A172 (cell line): ENCODE data around the gene RASGRF1. TPM values are rescaled to one million over a fixed set of nuclear protein-coding genes. Genes with fewer than 3 reads are reported as not detected.
"Not testable (repeated sequence)": the region's sequence is repeated elsewhere in the genome, so short reads cannot be mapped to it uniquely, and the experiment has no call there.

Experiments
- DNase-seq: peaks from one replicate; pipeline ENCODE4 v3.0.0-alpha.2; 2015; ENCODE audit warnings: low spot score
- total RNA-seq: library from RNA; depleted of rRNA; stranded (reverse); fragments of >200 nt; shearing (Covaris generic); gene quantifications from 2 replicates; pipeline ENCODE4 v1.2.3, GENCODE V29; 2014; rRNA removed

The RASGRF1 gene
- 1.2 and 2.1 TPM in 2 replicates for total RNA-seq

- DNase-seq, result no peak
These were observed at the start of gene RASGRF1 for GRCh38 chr15:79090487-79091203. Gene RASGRF1 (minus strand): TSS chr15:79090780. CDS start chr15:79090498, 282 bp downstream.

- DNase-seq, result no peak
These were observed 46.0 kb upstream of the RASGRF1 start for GRCh38 chr15:79136434-79137046.

- no peak for DNase-seq
These were observed 42.7 kb upstream of the RASGRF1 start for GRCh38 chr15:79133309-79133708.

GRCh38 chr15:79132770-79133169 is 42.2 kb upstream of the RASGRF1 start:
- no peak for DNase-seq

GRCh38 chr15:79132361-79132760 is 41.8 kb upstream of the RASGRF1 start:
- DNase-seq, result no peak

- DNase-seq, result no peak
These were observed 40.1 kb upstream of the RASGRF1 start for GRCh38 chr15:79130535-79131130.

GRCh38 chr15:79129235-79129634 is 38.7 kb upstream of the RASGRF1 start:
- DNase-seq, result no peak

- DNase-seq, result no peak
These were observed 38.0 kb upstream of the RASGRF1 start for GRCh38 chr15:79128556-79128955.

GRCh38 chr15:79124388-79124787 is 33.8 kb upstream of the RASGRF1 start:
- DNase-seq, result no peak

- DNase-seq, result no peak
These were observed 32.4 kb upstream of the RASGRF1 start for GRCh38 chr15:79122991-79123390.

GRCh38 chr15:79122391-79122790 is 31.8 kb upstream of the RASGRF1 start:
- no peak for DNase-seq

- DNase-seq, result no peak
These were observed 31.0 kb upstream of the RASGRF1 start for GRCh38 chr15:79121571-79121970.

- DNase-seq, result no peak
These were observed 27.0 kb upstream of the RASGRF1 start for GRCh38 chr15:79117442-79118204.

GRCh38 chr15:79116771-79117170 is 26.2 kb upstream of the RASGRF1 start:
- DNase-seq, result no peak

- DNase-seq, result no peak
These were observed 25.5 kb upstream of the RASGRF1 start for GRCh38 chr15:79115986-79116665.

GRCh38 chr15:79113831-79114230 is 23.3 kb upstream of the RASGRF1 start:
- no peak for DNase-seq

GRCh38 chr15:79111404-79111803 is 20.8 kb upstream of the RASGRF1 start:
- not testable (repeated sequence) for DNase-seq

GRCh38 chr15:79105141-79105540 is 14.6 kb upstream of the RASGRF1 start:
- DNase-seq, result no peak

- no peak for DNase-seq
These were observed 12.0 kb upstream of the RASGRF1 start for GRCh38 chr15:79102595-79102994.

GRCh38 chr15:79101866-79102581 is 11.4 kb upstream of the RASGRF1 start:
- DNase-seq, result peak; percentile 11

- DNase-seq, result peak; percentile 26
These were observed 9.1 kb upstream of the RASGRF1 start for GRCh38 chr15:79099692-79100091.
